ENCODE data around the gene DCANP1.
A peak's percentile ranks its signal among the peaks of the same experiment; 100 is the strongest.

The DCANP1 gene

DNA sequence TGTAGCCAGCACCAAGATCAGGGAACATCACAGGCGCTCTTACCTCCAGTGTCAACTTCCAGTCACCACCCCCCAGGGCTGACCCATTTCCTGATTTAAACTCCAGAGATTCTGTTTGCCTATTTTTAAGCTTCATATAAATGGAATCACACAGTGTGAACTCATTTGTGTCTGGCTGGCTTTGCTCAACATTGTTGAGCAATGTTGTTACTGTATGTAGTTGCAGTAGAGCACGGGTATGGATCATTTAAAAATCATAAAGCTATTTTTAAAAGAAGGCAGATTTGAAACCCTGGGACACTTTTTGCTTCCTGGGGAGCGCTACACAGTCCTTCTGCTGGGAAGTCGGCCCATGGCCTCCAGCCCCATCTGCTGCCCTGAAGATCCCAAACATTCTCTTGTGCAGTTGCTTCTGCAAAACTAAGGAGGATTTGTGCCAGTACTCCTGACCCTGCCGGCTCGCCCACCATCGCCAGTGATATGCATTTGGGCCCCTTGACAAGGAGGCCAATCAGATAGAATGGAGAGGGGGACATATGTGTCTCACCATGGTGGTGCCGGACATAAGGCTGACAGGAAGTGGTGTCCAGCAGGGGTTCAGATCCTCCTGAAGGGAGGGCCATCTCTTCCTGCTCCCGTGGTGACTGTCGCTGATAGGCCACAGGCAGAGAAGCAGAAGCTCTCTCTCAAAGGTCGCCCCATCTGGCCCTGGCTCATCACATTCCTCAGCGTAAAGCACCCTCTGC lies 13.3 kb downstream of the DCANP1 start:
- DNase-seq (ENCODE audit: extremely low read depth, low read depth) = no peak
- TF ChIP-seq, protein P1, sequence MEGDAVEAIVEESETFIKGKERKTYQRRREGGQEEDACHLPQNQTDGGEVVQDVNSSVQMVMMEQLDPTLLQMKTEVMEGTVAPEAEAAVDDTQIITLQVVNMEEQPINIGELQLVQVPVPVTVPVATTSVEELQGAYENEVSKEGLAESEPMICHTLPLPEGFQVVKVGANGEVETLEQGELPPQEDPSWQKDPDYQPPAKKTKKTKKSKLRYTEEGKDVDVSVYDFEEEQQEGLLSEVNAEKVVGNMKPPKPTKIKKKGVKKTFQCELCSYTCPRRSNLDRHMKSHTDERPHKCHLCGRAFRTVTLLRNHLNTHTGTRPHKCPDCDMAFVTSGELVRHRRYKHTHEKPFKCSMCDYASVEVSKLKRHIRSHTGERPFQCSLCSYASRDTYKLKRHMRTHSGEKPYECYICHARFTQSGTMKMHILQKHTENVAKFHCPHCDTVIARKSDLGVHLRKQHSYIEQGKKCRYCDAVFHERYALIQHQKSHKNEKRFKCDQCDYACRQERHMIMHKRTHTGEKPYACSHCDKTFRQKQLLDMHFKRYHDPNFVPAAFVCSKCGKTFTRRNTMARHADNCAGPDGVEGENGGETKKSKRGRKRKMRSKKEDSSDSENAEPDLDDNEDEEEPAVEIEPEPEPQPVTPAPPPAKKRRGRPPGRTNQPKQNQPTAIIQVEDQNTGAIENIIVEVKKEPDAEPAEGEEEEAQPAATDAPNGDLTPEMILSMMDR (IDR thresholded peaks at IDR 0.05; ENCODE audit: low read depth, low read length) = no peak

GRCh38 chr5:135432113-135432512 lies 15.0 kb downstream of the DCANP1 start:
- no peak for DNase-seq (ENCODE audit: extremely low read depth, low read depth)
- TF ChIP-seq, protein P1 (IDR thresholded peaks at IDR 0.05; ENCODE audit: low read depth, low read length) = no peak

GRCh38 chr5:135430135-135430437 lies 17.1 kb downstream of the DCANP1 start:
- TF ChIP-seq, protein P1 (IDR thresholded peaks at IDR 0.05; ENCODE audit: low read depth, low read length) = no peak
- no peak for DNase-seq (ENCODE audit: extremely low read depth, low read depth)

DNA sequence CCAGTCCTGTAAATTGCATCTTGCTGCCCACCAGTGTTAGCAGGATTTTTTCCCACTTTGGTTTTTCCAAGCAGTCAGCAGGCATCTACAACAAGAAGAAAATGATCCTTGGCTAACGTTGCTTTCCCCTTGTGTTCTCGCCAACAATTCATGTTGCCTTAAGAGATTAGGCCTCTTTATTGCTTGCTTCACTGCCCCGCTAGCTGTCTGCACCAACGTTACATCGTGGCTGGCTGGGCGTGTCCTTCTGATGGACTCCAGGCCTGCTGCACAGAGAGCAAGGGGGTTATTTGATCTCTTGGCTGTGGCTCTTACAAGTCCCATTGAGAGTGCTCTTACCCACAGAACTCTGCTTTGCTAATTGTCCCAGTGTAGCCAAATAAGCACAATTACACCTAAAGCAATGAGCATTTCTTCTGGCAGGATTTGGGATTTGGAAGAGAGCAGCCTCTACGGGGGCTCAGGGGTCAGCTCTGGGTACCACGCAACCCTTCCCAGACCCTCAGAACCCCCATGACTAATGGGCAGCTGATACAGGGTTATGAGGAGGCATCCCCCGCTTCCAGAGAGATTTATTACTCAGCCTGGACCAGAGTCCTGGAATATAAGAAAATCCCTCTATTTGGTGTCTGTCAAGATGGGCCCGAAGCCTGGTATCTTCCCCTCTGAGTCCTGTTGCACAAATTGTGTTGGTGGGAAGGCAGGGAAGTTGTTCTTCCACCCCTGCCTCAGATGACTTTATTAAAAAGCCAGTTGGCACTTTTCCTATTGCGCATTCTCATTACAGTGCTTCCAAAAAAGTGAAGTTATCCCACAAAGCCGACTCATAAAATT lies 17.6 kb downstream of the DCANP1 start:
- no peak for DNase-seq (ENCODE audit: extremely low read depth, low read depth)
- TF ChIP-seq, protein P1 (IDR thresholded peaks at IDR 0.05; ENCODE audit: low read depth, low read length) = no peak

- TF ChIP-seq, protein P1 (IDR thresholded peaks at IDR 0.05; ENCODE audit: low read depth, low read length) = no peak
- no peak for DNase-seq (ENCODE audit: extremely low read depth, low read depth)
Observed at GRCh38 chr5:135428586-135428985, 18.6 kb downstream of the DCANP1 start.

DNA sequence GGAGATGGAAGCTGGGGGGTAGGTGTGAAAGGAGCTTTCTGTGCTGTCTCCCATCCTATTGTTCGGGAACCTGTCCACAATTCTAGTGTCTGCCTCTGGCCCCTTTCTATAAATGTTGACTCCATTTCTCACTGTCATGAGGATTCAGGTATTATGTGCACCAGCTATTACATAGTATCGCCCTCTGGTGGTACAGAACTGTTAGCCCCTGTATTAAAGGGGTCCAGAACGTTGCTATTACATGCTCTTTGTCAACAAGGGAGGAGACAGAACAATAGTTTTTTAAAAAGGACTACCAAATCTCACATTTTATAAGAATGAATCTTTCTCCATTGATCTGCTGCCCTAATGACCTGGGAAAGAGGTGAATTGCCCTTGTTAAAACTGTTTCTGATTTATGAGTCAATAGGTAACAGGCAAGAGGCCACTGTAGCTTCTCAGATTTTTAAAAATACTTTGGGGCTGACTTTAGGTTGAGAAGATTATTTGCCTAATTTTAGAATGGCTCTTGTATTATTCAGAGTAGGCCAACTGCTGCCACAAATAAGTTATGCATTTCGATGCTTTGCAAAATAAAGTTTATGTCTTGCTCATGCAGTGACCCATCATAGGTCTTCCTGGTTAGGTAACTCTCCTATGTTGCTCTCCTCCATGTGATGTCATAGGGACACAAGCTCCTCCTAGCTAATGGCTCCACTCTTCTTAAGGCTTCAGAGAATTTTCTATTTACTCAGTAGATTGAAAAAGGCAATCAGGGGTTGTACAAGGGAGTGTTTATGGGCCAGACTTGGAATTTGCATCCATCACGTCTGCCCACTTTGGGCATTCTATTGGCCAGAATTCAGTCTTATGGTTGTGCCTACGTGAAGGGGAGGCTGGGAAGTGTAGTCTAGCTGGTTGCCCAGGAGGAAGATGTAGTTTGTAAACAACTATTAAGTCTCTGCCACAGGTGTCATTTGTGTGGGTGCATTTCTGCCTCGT lies 20.8 kb downstream of the DCANP1 start:
- TF ChIP-seq, protein P1 (IDR thresholded peaks at IDR 0.05; ENCODE audit: low read depth, low read length) = peak; percentile 78

More for the DNA sequence above, 20.8 kb downstream of the DCANP1 start:
- DNase-seq (ENCODE audit: extremely low read depth, low read depth) = no peak
